GM12891 (cell line): Measurements from ENCODE around the gene HGD.

ENCODE experiments used
- POLR2A ChIP-seq: IDR thresholded peaks from 2 replicates; pipeline ENCODE4 v1.6.1; 2011; ENCODE audit warnings: low read depth, low read length, control low read depth
- POLR2AphosphoS5 ChIP-seq: IDR thresholded peaks from 2 replicates; pipeline ENCODE4 v1.6.1; 2011; ENCODE audit warnings: low read depth, low read length, control low read depth
- SPI1 ChIP-seq: IDR thresholded peaks from 2 replicates; pipeline ENCODE4 v1.6.1; 2011; ENCODE audit warnings: low read depth, low read length, control low read depth
- TAF1 ChIP-seq: IDR thresholded peaks from 2 replicates; pipeline ENCODE4 v1.6.1; 2011; ENCODE audit warnings: low read depth, low read length, control low read depth

GRCh38 chr3:120587332-120587975 lies 94.6 kb downstream of the HGD start:
- TF ChIP-seq POLR2A: no peak
- no peak for TF ChIP-seq POLR2AphosphoS5
- TF ChIP-seq TAF1: no peak
- TF ChIP-seq SPI1: no peak
